Mesendoderm (in vitro differentiated cells): ENCODE data around the gene FABP3.

Experiments
- DNase-seq: peaks from one replicate; pipeline ENCODE4 v3.0.0; 2013
- H2AK5ac ChIP-seq: 2 replicates; pipeline ENCODE4 v1.6.1; 2013; ENCODE audit warnings: low read length, inconsistent platforms
- H2BK120ac ChIP-seq: 2 replicates; pipeline ENCODE4 v1.6.1; 2013; ENCODE audit warnings: low read depth, mild to moderate bottlenecking, low read length, moderate library complexity, mixed read lengths
- H2BK15ac ChIP-seq: replicated peaks from 2 replicates; pipeline ENCODE4 v1.6.1; 2013; ENCODE audit warnings: low read depth, mild to moderate bottlenecking, moderate library complexity
- H2BK5ac ChIP-seq: 2 replicates; pipeline ENCODE4 v1.6.1; 2013; ENCODE audit warnings: low read length, inconsistent platforms
- H3K18ac ChIP-seq: 2 replicates; pipeline ENCODE4 v1.6.1; 2013; ENCODE audit warnings: mild to moderate bottlenecking, low read length, mixed read lengths
- H3K23ac ChIP-seq: one replicate; pipeline ENCODE4 v1.6.1; 2013; ENCODE audit warnings: low read length
- H3K27ac ChIP-seq: 2 replicates; pipeline ENCODE4 v1.5.1; 2013; ENCODE audit warnings: low read depth, mild to moderate bottlenecking, inconsistent platforms, low read length, moderate library complexity
- H3K27me3 ChIP-seq: 2 replicates; pipeline ENCODE4 v1.6.1; 2013; ENCODE audit warnings: low read length, control low read depth, mild to moderate bottlenecking, inconsistent platforms; ENCODE audit not compliant: insufficient read depth, poor library complexity
- H3K36me3 ChIP-seq: 2 replicates; pipeline ENCODE4 v1.6.1; 2013; ENCODE audit warnings: low read length, inconsistent platforms; ENCODE audit not compliant: control insufficient read depth, insufficient read depth
- H3K4ac ChIP-seq: one replicate; pipeline ENCODE4 v1.6.1; 2013; ENCODE audit warnings: low read depth, mild to moderate bottlenecking, low read length, moderate library complexity
- H3K4me1 ChIP-seq: 2 replicates; pipeline ENCODE4 v1.6.1; 2013; ENCODE audit warnings: low read depth, low read length, inconsistent platforms; ENCODE audit not compliant: control insufficient read depth
- H3K4me2 ChIP-seq: 2 replicates; pipeline ENCODE4 v1.6.1; 2013; ENCODE audit warnings: low read length
- H3K4me3 ChIP-seq: 2 replicates; pipeline ENCODE4 v1.5.1; 2013; ENCODE audit warnings: mild to moderate bottlenecking, low read length
- H3K56ac ChIP-seq: one replicate; pipeline ENCODE4 v1.6.1; 2013; ENCODE audit warnings: low read length
- H3K79me1 ChIP-seq: 2 replicates; pipeline ENCODE4 v1.6.1; 2013; ENCODE audit warnings: low read length, inconsistent platforms
- H3K79me2 ChIP-seq: 2 replicates; pipeline ENCODE4 v1.6.1; 2013; ENCODE audit warnings: mild to moderate bottlenecking, low read length; ENCODE audit not compliant: control insufficient read depth, insufficient read depth
- H3K9ac ChIP-seq: 2 replicates; pipeline ENCODE4 v1.6.1; 2013; ENCODE audit warnings: low read length, inconsistent platforms
- H4K5ac ChIP-seq: one replicate; pipeline ENCODE4 v1.6.1; 2013; ENCODE audit warnings: low read length
- H4K8ac ChIP-seq: one replicate; pipeline ENCODE4 v1.6.1; 2013; ENCODE audit warnings: low read depth, mild to moderate bottlenecking, control low read depth, low read length, moderate library complexity
- WGBS: extraction: QIAGEN DNeasy Blood & Tissue Kit; methylation state at CpG from one replicate; pipeline ENCODE4 v1.1.7; 2013; ENCODE audit warnings: low lambda C conversion rate, missing lambda C conversion rate; ENCODE audit not compliant: insufficient coverage; ENCODE audit errors: extremely low coverage; 5-methylcytosine and 5-hydroxymethylcytosine counted together

FABP3 gene

DNA sequence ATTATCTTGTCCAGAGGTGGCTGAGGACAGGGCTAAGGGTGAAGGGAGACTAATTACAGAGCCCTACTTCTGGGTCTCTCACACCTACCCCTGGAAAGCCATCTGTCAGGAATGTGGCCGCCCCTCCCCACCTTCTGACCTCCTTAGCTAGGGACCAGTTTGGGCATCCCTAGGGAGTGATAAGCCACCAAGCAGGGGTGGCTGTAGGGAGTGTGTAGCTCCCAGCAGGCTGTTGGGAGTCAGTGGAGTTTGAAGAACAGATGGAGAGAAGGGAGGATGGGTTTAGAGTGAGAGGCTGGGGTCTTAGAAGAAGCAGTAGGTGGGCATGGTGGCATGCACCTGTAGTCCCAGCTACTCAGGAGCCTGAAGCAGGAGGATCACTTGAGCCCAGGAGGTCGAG lies 39.3 kb upstream of the FABP3 start:
- WGBS = no CpG with 5 or more reads among the region's 2 CpGs
- H2AK5ac ChIP-seq = no peak overlapping the region

DNA sequence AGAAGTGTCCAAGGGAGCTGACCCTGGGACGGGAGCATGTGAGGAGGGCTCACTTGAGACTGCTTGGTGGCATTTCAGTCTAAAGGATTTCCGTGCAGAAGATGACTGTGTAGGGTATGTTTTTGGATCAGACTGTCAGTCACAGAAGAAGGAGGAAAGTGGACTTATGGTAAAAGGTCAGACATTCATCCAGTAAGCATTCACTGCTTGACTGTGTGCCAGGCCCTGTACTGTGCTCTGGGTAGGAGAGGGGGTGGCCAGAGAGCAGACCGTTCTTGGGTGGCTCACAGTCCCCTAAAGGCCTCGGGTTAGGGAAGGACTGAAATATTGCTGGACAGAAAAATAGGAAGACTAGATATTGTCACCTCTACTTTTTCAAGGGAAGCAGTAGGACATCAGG lies 38.0 kb upstream of the FABP3 start:
- H3K4me1 ChIP-seq = peaks cover 4% of the 10 kb centered on the region
- no peak overlapping the region for H2AK5ac ChIP-seq
- H3K23ac ChIP-seq = no peak overlapping the region
- no peaks in the 10 kb centered on the region for H3K79me2 ChIP-seq
- no peak overlapping the region for H4K8ac ChIP-seq
- DNase-seq = no peak
- H3K4ac ChIP-seq = no peak overlapping the region
- no peak overlapping the region for H3K4me3 ChIP-seq
- H2BK15ac ChIP-seq = no peak overlapping the region
- no peak overlapping the region for H2BK5ac ChIP-seq
- no peaks in the 10 kb centered on the region for H3K36me3 ChIP-seq
- no peak overlapping the region for H3K9ac ChIP-seq
- H2BK120ac ChIP-seq = no peak overlapping the region
- no peaks in the 10 kb centered on the region for H3K27me3 ChIP-seq
- H3K56ac ChIP-seq = no peak overlapping the region
- H3K4me2 ChIP-seq = no peak overlapping the region
- no CpG with 5 or more reads among the region's 4 CpGs for WGBS
- H3K79me1 ChIP-seq = no peaks in the 10 kb centered on the region
- H4K5ac ChIP-seq = no peak overlapping the region
- H3K27ac ChIP-seq = no peak overlapping the region
- no peak overlapping the region for H3K18ac ChIP-seq

More for the DNA sequence above, 39.3 kb upstream of the FABP3 start:
- H2BK120ac ChIP-seq = no peak overlapping the region
- H4K5ac ChIP-seq = no peak overlapping the region
- no peak overlapping the region for H3K27ac ChIP-seq
- peak overlapping the region; percentile 20 for H3K23ac ChIP-seq
- no peak for DNase-seq
- no peak overlapping the region for H3K56ac ChIP-seq
- no peak overlapping the region for H3K4me3 ChIP-seq
- no peak overlapping the region for H2BK5ac ChIP-seq
- H3K4me1 ChIP-seq = peaks cover 4% of the 10 kb centered on the region
- H2BK15ac ChIP-seq = no peak overlapping the region
- no peaks in the 10 kb centered on the region for H3K79me1 ChIP-seq
- no peaks in the 10 kb centered on the region for H3K27me3 ChIP-seq
- no peaks in the 10 kb centered on the region for H3K36me3 ChIP-seq
- H3K9ac ChIP-seq = no peak overlapping the region
- H3K4me2 ChIP-seq = no peak overlapping the region
- no peak overlapping the region for H3K4ac ChIP-seq
- no peaks in the 10 kb centered on the region for H3K79me2 ChIP-seq
- no peak overlapping the region for H4K8ac ChIP-seq
- H3K18ac ChIP-seq = no peak overlapping the region

DNA sequence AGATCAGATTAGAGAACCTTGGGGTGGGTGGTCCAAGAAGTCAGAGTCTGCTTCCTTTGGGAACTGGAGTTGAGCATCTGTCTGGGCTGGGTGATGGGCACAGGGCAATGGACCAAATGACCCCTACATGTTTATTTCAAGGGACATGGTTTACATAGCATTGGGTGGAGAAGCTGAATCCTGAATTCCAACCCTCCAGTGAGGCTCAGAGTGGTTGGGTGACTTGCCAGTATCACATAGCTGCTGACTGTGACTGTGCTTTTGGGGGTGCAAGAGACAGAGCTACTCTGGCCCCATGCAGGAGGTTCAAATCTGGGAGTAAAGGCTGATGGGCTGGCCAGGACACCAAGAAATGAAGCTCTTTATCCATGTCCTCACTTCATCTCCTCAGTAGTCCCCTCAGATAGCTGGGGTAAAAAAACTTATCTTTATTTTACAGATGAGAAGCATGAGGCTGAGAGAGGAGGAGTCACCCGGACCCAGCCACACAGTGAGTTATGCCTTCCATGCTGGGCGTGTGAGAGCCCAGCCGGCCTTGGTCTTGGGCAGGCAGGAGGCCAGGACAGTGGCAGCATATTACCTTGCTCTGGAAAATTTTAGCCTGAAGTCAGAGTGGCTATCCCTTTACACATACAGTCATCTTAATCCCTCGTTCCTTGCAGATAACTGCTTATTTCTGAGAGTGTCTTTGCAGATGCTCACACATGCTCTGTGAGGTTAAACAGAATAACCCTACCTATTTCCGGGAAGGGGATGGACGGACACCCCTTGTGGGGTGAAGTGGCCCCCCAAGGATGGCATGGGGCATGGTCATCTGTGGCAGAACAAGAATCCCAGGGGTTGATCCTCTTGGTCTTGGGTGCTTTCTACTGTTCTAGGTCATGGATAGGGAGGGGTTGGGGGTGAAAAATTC lies 37.3 kb upstream of the FABP3 start:
- Histone ChIP-seq H3K4ac (no peak overlapping the region), H3K23ac (no peak overlapping the region), H3K18ac (no peak overlapping the region), H3K56ac (no peak overlapping the region), H3K4me1 (peaks cover 4% of the 10 kb centered on the region), H3K9ac (no peak overlapping the region), H3K79me1 (no peaks in the 10 kb centered on the region), H3K79me2 (no peaks in the 10 kb centered on the region), H3K4me2 (no peak overlapping the region), H4K5ac (no peak overlapping the region), H3K4me3 (no peak overlapping the region), H4K8ac (no peak overlapping the region), H2BK120ac (no peak overlapping the region), H3K27ac (no peak overlapping the region), H2AK5ac (no peak overlapping the region), H2BK15ac (no peak overlapping the region), H3K27me3 (no peaks in the 10 kb centered on the region), H2BK5ac (no peak overlapping the region), H3K36me3 (no peaks in the 10 kb centered on the region)
- DNase-seq = no peak
- WGBS = no CpG with 5 or more reads among the region's 6 CpGs

DNA sequence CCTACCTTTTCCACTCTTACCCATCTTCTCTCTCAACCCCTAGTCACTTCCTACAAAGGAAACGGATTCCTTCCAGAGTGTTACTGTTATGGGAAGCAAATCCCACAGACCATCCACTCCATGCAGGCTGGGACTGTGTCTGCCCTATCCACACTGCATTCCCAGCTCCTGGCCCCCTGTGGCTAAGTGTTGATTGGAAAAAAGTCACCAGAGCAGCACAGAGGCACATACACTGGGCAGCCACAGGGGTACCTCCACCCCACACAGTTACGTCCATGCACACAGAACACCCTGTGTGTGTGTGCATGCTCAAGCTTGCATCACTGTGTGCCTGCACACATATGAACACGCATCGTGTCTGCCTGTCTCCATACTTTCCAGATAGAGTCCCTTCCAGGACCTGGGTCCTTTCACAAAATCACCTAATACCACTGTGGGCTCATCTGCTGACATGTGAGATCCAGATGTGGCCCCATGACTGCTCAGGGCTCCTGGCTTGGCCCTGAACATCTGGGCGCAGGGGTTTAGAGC lies 36.0 kb upstream of the FABP3 start:
- Histone ChIP-seq H2BK15ac (no peak overlapping the region), H4K8ac (no peak overlapping the region), H3K4ac (no peak overlapping the region), H3K4me3 (no peak overlapping the region), H3K18ac (no peak overlapping the region), H3K4me2 (no peak overlapping the region), H2BK120ac (no peak overlapping the region), H3K79me2 (no peaks in the 10 kb centered on the region), H3K4me1 (peaks cover 2% of the 10 kb centered on the region), H3K36me3 (no peaks in the 10 kb centered on the region), H2AK5ac (no peak overlapping the region), H3K27ac (no peak overlapping the region), H3K79me1 (no peaks in the 10 kb centered on the region), H2BK5ac (no peak overlapping the region), H3K27me3 (no peaks in the 10 kb centered on the region), H3K9ac (no peak overlapping the region), H3K56ac (no peak overlapping the region), H4K5ac (no peak overlapping the region), H3K23ac (no peak overlapping the region)
- WGBS = no CpG with 5 or more reads among the region's 5 CpGs
- no peak for DNase-seq

DNA sequence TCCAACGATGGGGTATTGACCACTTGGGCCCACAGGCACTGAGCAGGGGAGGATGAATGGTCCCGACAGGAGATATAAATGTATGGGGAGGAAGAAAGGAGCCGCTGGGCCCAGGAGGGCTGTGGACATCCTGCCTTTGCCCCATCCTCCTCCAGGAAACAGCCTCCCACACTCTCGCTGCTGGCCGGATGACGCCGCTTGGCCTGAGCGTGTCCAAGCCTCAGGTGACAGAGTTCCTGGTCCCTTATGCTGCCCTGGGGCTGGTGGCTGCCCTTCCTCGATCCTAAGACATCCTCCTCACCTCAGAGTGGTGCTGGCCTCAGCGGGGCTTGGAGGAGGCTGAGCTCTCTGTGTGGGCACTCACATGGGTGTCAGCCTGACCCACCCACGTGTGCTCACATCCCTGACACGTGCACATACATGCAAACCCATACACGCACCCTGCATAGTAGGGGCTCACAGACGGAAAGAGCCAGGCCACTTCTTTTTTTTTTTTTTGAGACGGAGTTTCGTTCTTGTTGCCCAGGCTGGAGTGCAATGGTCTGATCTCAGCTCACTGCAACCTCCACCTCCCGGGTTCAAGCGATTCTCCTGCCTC lies 34.3 kb upstream of the FABP3 start:
- no peaks in the 10 kb centered on the region for H3K27me3 ChIP-seq
- no peak overlapping the region for H3K4me3 ChIP-seq
- no peak overlapping the region for H2BK120ac ChIP-seq
- no peaks in the 10 kb centered on the region for H3K79me1 ChIP-seq
- H3K18ac ChIP-seq = no peak overlapping the region
- no peak overlapping the region for H2AK5ac ChIP-seq
- H2BK5ac ChIP-seq = no peak overlapping the region
- no peak overlapping the region for H3K56ac ChIP-seq
- H3K36me3 ChIP-seq = no peaks in the 10 kb centered on the region
- no peak overlapping the region for H2BK15ac ChIP-seq
- H3K27ac ChIP-seq = no peak overlapping the region
- no peaks in the 10 kb centered on the region for H3K4me1 ChIP-seq
- no peak overlapping the region for H4K5ac ChIP-seq
- H3K9ac ChIP-seq = no peak overlapping the region
- DNase-seq = no peak
- no CpG with 5 or more reads among the region's 18 CpGs for WGBS
- no peak overlapping the region for H3K4ac ChIP-seq
- H3K79me2 ChIP-seq = no peaks in the 10 kb centered on the region
- H4K8ac ChIP-seq = no peak overlapping the region
- no peak overlapping the region for H3K23ac ChIP-seq
- H3K4me2 ChIP-seq = no peak overlapping the region
